ENCODE measurements around the gene CRY1. TPM values are rescaled to one million over a fixed set of nuclear protein-coding genes. Genes with fewer than 3 reads are reported as not detected.
"Not testable (repeated sequence)": the region's sequence is repeated elsewhere in the genome, so short reads cannot be mapped to it uniquely, and the experiment has no call there.

Gene CRY1
- total and polyA plus RNA-seq, 2 of the 4 experiments (the other 2 are of a cell fraction): 5.9 to 9.9 TPM

GRCh38 chr12:107073266-107073665 lies 20.1 kb downstream of the CRY1 start:
- H3K4me1 ChIP-seq (ENCODE audit: control insufficient read depth, insufficient read depth, low read length); H2BK120ac ChIP-seq (ENCODE audit: low read depth, low read length); H3K9me3 ChIP-seq (ENCODE audit: control insufficient read depth, insufficient read depth, low read length); H4K8ac ChIP-seq (ENCODE audit: low read depth in 2 of 2, low read length in 2 of 2); POLR2A ChIA-PET (ENCODE audit: unreplicated experiment); H3K9ac ChIP-seq (ENCODE audit: low read depth, low read length); dilution Hi-C loops (cut with HindIII; ENCODE audit: low sequenced_read_pairs, unreplicated experiment); H2BK20ac ChIP-seq (ENCODE audit: low read depth, low read length); H3K4me3 ChIP-seq (ENCODE audit: insufficient read depth, low read depth, low read length); H4K20me1 ChIP-seq (ENCODE audit: insufficient read depth, low read length); H2BK15ac ChIP-seq (ENCODE audit: low read depth, low read length); H2AFZ ChIP-seq (replicated peaks; ENCODE audit: low read length, poor library complexity); H3K36me3 ChIP-seq (ENCODE audit: control insufficient read depth, insufficient read depth, low read length); intact Hi-C loops (cut with micrococcal nuclease); H4K91ac ChIP-seq (ENCODE audit: insufficient read depth, low read depth, low read length); H3K27ac ChIP-seq (ENCODE audit: insufficient read depth, low read length); H3K9me1 ChIP-seq (ENCODE audit: insufficient read depth, low read length); H3K27me3 ChIP-seq (ENCODE audit: control insufficient read depth, insufficient read depth, low read length); H3K23ac ChIP-seq (ENCODE audit: low read depth, low read length); H3K56ac ChIP-seq (ENCODE audit: extremely low read depth, insufficient read depth, low read length); H2AK9ac ChIP-seq (replicated peaks; ENCODE audit: low read depth, low read length, poor library complexity); BruUV-seq (replicated peaks); H2AK5ac ChIP-seq (ENCODE audit: low read depth, low read length); H3K4me2 ChIP-seq (ENCODE audit: low read depth, low read length); ATAC-seq (ENCODE audit: low read depth); DNase-seq; H3K18ac ChIP-seq (ENCODE audit: low read depth, low read length); H3K14ac ChIP-seq (replicated peaks; ENCODE audit: low read depth, low read length); H4K5ac ChIP-seq (ENCODE audit: low read depth, low read length); in situ Hi-C loops (cut with MboI; ENCODE audit: low sequenced_read_pairs); H2BK5ac ChIP-seq (ENCODE audit: low read depth, low read length, poor library complexity, severe bottlenecking); H3K4ac ChIP-seq (ENCODE audit: low read depth, low read length): not testable (repeated sequence)
- CTCF ChIA-PET: interaction anchor here (1.0 kb wide), 1 partner anchor 8 kb away, joined by 3 read pairs; no protein-coding TSS in a partner anchor
- 88% methylated on average over 1 of the region's 5 CpGs; no CpG with 5 or more reads in 1 of the 2 experiments for WGBS, 2 experiments (ENCODE audit: extremely low coverage in 2 of 2, insufficient read length in 1 of 2)
- H3K79me1 ChIP-seq (ENCODE audit: low read depth in 1 of 2, low read length in 2 of 2): peaks cover 0 to 21% of the 10 kb centered on the region in 2 experiments; a peak in 3 of 4 replicates

Measured in IMR-90 (cell line).